A673 (cell line): ENCODE measurements around the gene VSTM1. TPM values are rescaled to one million over a fixed set of nuclear protein-coding genes. Genes with fewer than 3 reads are reported as not detected.

Experiments
- BruUV-seq: library from RNA; stranded (reverse); fragments of 400-500 nt; replicated peaks from 2 replicates; lab custom pipeline; 2021; lab: Mats Ljungman, UMichigan
- CTCF ChIA-PET: fragments of 300-600 bp; sonication (Branson Sonifier 250); formaldehyde crosslinking; loops from one replicate; lab custom pipeline; 2022; ENCODE audit warnings: antibody characterized with exemption; lab: Charles Lee
- POLR2A ChIA-PET: fragments of 300-600 bp; sonication (Branson Sonifier 250); formaldehyde crosslinking; loops from one replicate; lab custom pipeline; 2022; ENCODE audit warnings: antibody characterized with exemption; ENCODE audit not compliant: low non-redundant PET; lab: Charles Lee
- DNase-seq: peaks from one replicate; pipeline ENCODE4 v3.0.0-alpha.2; 2015; ENCODE audit warnings: low spot score
- H3K27ac ChIP-seq: fragments of 200-600 bp; sonication (generic); 2 replicates; pipeline ENCODE4 v1.5.1; 2016; ENCODE audit warnings: mixed run types, low read depth, mild to moderate bottlenecking, mixed read lengths, antibody characterized with exemption, low read length; ENCODE audit not compliant: poor library complexity, severe bottlenecking
- H3K27me3 ChIP-seq: fragments of 200-600 bp; sonication (generic); replicated peaks from 2 replicates; pipeline ENCODE4 v1.6.1; 2017; ENCODE audit warnings: mixed run types, low read depth, mild to moderate bottlenecking, mixed read lengths, antibody characterized with exemption, low read length; ENCODE audit not compliant: insufficient read depth, poor library complexity
- H3K36me3 ChIP-seq: fragments of 200-600 bp; sonication (generic); 2 replicates; pipeline ENCODE4 v1.6.1; 2016; ENCODE audit warnings: mixed run types, mild to moderate bottlenecking, mixed read lengths, antibody characterized with exemption, low read length; ENCODE audit not compliant: insufficient read depth, poor library complexity, severe bottlenecking
- H3K4me1 ChIP-seq: fragments of 200-600 bp; sonication (generic); 2 replicates; pipeline ENCODE4 v1.6.1; 2017; ENCODE audit warnings: mixed run types, mild to moderate bottlenecking, mixed read lengths, antibody characterized with exemption, low read length; ENCODE audit not compliant: insufficient read depth, poor library complexity, severe bottlenecking
- H3K4me3 ChIP-seq: fragments of 200-600 bp; sonication (generic); 2 replicates; pipeline ENCODE4 v1.5.1; 2016; ENCODE audit warnings: low read depth, mixed run types, mild to moderate bottlenecking, mixed read lengths, low read length; ENCODE audit not compliant: poor library complexity, severe bottlenecking
- H3K9me3 ChIP-seq: fragments of 200-600 bp; sonication (generic); 2 replicates; pipeline ENCODE4 v1.6.1; 2016; ENCODE audit warnings: mixed run types, low read depth, mild to moderate bottlenecking, mixed read lengths, antibody characterized with exemption, low read length; ENCODE audit not compliant: poor library complexity, severe bottlenecking
- EZH2 ChIP-seq: fragments of 200-600 bp; sonication (generic); IDR thresholded peaks from 2 replicates; pipeline ENCODE4 v1.6.1; 2017; ENCODE audit warnings: borderline replicate concordance, low read depth, mild to moderate bottlenecking, mixed read lengths, antibody characterized with exemption, low read length; ENCODE audit not compliant: poor library complexity, severe bottlenecking
- intact Hi-C: fragments of 100-400 bp; cut with micrococcal nuclease; formaldehyde crosslinking; loops from one replicate; pipeline ENCODE4 v1.10.0; 2022; ENCODE audit not compliant: unreplicated experiment
- total RNA-seq: library from RNA; stranded (reverse); gene quantifications from 2 replicates; pipeline ENCODE4 v1.2.3, GENCODE V29; 2021
- TF ChIP-seq, protein P1 (sequence below): fragments of 300-800, 200-600 bp; sonication (generic); conservative IDR thresholded peaks from 2 replicates; pipeline ENCODE4 v1.5.1; 2017; ENCODE audit warnings: low read depth, mild to moderate bottlenecking, antibody characterized with exemption, low read length, moderate library complexity, mixed read lengths

VSTM1 gene
- total RNA-seq, 1 experiment from 2014 or later, result not detected

DNA sequence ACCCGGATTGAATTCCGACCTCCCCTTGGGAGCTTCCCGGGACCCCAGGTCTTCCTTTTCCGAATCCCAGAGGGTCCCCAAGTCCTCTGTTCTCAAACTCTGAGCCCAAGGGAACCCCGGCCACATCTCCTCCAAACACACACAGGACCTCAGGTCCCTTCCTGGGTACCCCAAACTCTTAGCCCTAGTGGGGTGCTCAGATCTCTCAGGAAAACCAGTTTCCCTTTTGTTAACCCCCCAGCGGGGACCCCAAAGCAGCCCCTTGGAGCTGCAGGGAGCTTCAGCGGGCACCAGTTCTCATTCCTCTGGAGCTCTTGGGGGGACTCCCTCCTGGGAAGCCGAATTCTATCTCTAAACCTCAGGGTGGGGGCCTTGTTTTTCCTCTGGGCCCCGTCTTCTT lies 71.5 kb downstream of the VSTM1 start:
- BruUV-seq, result no TSS peak
- intact Hi-C loops, result no loop called here
- ChIA-PET POLR2A (no interaction called here), CTCF (no interaction called here)
- H3K27me3 ChIP-seq, result no peaks in the 10 kb centered on the region
- H3K4me3 ChIP-seq, result no peak overlapping the region
- H3K9me3 ChIP-seq, result no peaks in the 10 kb centered on the region
- no peaks in the 10 kb centered on the region for H3K36me3 ChIP-seq
- DNase-seq, result no peak
- TF ChIP-seq, protein P1, sequence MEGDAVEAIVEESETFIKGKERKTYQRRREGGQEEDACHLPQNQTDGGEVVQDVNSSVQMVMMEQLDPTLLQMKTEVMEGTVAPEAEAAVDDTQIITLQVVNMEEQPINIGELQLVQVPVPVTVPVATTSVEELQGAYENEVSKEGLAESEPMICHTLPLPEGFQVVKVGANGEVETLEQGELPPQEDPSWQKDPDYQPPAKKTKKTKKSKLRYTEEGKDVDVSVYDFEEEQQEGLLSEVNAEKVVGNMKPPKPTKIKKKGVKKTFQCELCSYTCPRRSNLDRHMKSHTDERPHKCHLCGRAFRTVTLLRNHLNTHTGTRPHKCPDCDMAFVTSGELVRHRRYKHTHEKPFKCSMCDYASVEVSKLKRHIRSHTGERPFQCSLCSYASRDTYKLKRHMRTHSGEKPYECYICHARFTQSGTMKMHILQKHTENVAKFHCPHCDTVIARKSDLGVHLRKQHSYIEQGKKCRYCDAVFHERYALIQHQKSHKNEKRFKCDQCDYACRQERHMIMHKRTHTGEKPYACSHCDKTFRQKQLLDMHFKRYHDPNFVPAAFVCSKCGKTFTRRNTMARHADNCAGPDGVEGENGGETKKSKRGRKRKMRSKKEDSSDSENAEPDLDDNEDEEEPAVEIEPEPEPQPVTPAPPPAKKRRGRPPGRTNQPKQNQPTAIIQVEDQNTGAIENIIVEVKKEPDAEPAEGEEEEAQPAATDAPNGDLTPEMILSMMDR, result no peak
- no peak for TF ChIP-seq EZH2
- no peaks in the 10 kb centered on the region for H3K4me1 ChIP-seq
- H3K27ac ChIP-seq, result no peak overlapping the region

DNA sequence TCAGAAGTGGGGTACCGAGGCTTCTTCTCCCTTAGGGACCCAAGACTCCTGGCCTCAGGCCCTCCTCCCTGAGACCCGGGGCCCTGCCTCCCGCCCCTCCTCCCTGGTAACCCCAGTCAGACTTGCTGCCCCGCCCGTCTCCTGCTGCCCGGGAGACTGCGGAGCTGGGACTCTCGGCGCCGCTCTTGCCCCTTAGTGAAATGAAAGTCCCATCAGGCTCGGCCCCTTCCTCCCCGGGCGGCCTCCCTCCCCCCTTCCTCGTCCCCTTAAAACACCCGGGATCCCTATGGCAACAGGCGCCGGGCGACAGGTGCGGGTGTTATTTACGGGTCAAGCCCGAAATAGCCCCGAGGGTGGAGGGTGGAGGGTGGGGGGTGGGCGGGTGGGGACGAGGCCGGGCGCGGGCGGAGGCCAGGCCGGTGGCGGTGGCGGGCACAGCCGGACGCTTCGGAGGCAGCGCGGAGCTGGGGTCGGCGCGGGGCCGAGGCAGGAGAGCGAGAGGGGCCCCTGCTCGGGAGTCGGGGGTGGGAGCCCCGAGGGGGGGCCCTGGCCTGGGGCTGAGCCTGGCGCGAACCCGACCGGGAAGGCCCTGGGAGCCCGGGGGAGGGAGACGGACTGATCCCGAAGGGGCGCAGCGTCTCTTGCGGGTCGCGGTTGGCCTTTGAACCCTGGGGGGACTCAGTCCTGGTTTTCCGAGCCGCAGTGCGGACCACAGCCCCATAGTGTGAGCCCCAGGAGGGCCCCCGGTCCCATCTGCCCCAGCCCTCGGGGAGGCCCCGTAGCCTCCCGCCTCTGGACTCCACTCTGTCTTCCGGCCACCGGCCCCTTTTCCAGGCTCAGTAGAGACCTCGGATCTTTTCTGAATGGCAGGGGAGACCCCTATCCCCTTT lies 72.2 kb downstream of the VSTM1 start, which contains the start of gene CACNG6:
TSS of gene CACNG6 (plus strand) at position 414 of the 890 bp plus-strand sequence. CDS start 1,241 bp downstream, outside the sequence.
- ChIA-PET POLR2A (no interaction called here), CTCF (no interaction called here)
- BruUV-seq, result no TSS peak
- no peak for DNase-seq
- H3K4me1 ChIP-seq, result no peaks in the 10 kb centered on the region
- no peak within 1 kb of the TSS for H3K27ac ChIP-seq
- no peaks in the 10 kb centered on the region for H3K27me3 ChIP-seq
- intact Hi-C loops, result no loop called here
- H3K4me3 ChIP-seq, result peak within 1 kb of the TSS; percentile 40
- no peak for TF ChIP-seq EZH2
- TF ChIP-seq, protein P1, result no peak
- H3K36me3 ChIP-seq, result no peaks in the 10 kb centered on the region
- no peaks in the 10 kb centered on the region for H3K9me3 ChIP-seq

Other genes with a start within 250 kb of the VSTM1 start
- gene NLRP12, start 239.6 kb downstream of the VSTM1 start, total RNA-seq, result not detected in 2 replicates
- gene MYADM, start 196.0 kb downstream of the VSTM1 start, total RNA-seq, result 51.3 and 53.2 TPM in 2 replicates
- 0.57 and 0.84 TPM in 2 replicates for gene PRKCG, start 181.7 kb downstream of the VSTM1 start, total RNA-seq
- gene CACNG7, start 154.6 kb downstream of the VSTM1 start, total RNA-seq, result not detected in 2 replicates
- gene CACNG8, start 101.0 kb downstream of the VSTM1 start, total RNA-seq, result 1.3 TPM in 2 replicates
- gene CACNG6, start 72.3 kb downstream of the VSTM1 start, total RNA-seq, result 0.50 TPM in 1 of 2 replicates, not detected in the other
- not detected in 2 replicates for gene TARM1, start 17.5 kb upstream of the VSTM1 start, total RNA-seq
- 0.47 and 0.61 TPM in 2 replicates for gene OSCAR, start 36.9 kb upstream of the VSTM1 start, total RNA-seq
- gene NDUFA3, start 39.0 kb upstream of the VSTM1 start, total RNA-seq, result 144 and 148 TPM in 2 replicates
- 31.1 and 31.4 TPM in 2 replicates for gene TFPT, start 51.8 kb upstream of the VSTM1 start, total RNA-seq
- gene PRPF31, start 51.9 kb upstream of the VSTM1 start, total RNA-seq, result 109 and 115 TPM in 2 replicates
- 90.8 and 102 TPM in 2 replicates for gene CNOT3, start 73.9 kb upstream of the VSTM1 start, total RNA-seq
- 8.8 and 9.7 TPM in 2 replicates for gene LENG1, start 95.8 kb upstream of the VSTM1 start, total RNA-seq
- 0.58 and 0.96 TPM in 2 replicates for gene TMC4, start 109.3 kb upstream of the VSTM1 start, total RNA-seq
- 107 and 109 TPM in 2 replicates for gene MBOAT7, start 125.7 kb upstream of the VSTM1 start, total RNA-seq
- 56.9 and 64.7 TPM in 2 replicates for gene TSEN34, start 127.4 kb upstream of the VSTM1 start, total RNA-seq
- gene RPS9, start 137.0 kb upstream of the VSTM1 start, total RNA-seq, result 944 and 951 TPM in 2 replicates
- not detected in 2 replicates for gene LILRB3, start 159.1 kb upstream of the VSTM1 start, total RNA-seq
- gene LILRA6, start 178.9 kb upstream of the VSTM1 start, total RNA-seq, result not detected in 2 replicates
- not detected in 2 replicates for gene LILRB5, start 193.4 kb upstream of the VSTM1 start, total RNA-seq
- gene LILRB2, start 217.2 kb upstream of the VSTM1 start, total RNA-seq, result not detected in 2 replicates
- gene LILRA5, start 249.3 kb upstream of the VSTM1 start, total RNA-seq, result not detected in 2 replicates